Fibroblast of villous mesenchyme (primary cell): ENCODE measurements around the gene MPP1. TPM values are rescaled to one million over a fixed set of nuclear protein-coding genes. Genes with fewer than 3 reads are reported as not detected.

Experiments
- DNase-seq: peaks from one replicate; pipeline ENCODE4 v3.0.0-alpha.2; 2010; ENCODE audit warnings: low read depth
- H3K4me3 ChIP-seq: 2 replicates; pipeline ENCODE4 v1.5.1; 2011; ENCODE audit warnings: low read depth, mild to moderate bottlenecking, low read length
- CTCF ChIP-seq: IDR thresholded peaks from 2 replicates; pipeline ENCODE4 v1.5.1; 2012; ENCODE audit warnings: low read depth, mild to moderate bottlenecking, low read length; ENCODE audit not compliant: insufficient read depth
- total RNA-seq: library from RNA; depleted of rRNA; stranded (reverse); fragments of >200 nt; gene quantifications from 2 replicates; pipeline ENCODE4 v1.2.3, GENCODE V29; 2012

The MPP1 gene
- total RNA-seq, 1 donor = 11.7 TPM

- TF ChIP-seq CTCF = no peak
- H3K4me3 ChIP-seq = no peak overlapping the region
- peak; percentile 73 for DNase-seq
Measured at GRCh38 chrX:154738011-154738738, 67.1 kb downstream of the MPP1 start.

DNA sequence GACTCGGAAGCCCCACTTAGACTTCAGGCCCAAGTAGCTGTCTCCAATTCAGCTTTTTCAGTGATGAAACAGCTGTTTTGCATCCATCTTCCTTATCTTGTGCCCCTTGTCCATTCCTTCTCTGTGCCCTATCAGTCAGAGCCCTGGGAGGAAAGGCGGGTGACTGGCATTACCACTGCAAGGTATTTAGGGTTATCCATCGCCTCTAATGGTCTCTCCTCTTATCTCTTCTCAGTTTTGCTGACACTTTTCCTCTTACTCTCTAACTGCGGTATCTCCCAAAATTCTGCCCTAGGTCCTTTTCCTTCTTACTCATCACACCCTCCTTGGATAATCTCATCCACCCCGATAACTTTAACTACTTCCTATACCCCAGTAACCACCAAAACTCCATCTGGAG, 68.1 kb downstream of the MPP1 start:
- no peak overlapping the region for H3K4me3 ChIP-seq
- DNase-seq = no peak
- TF ChIP-seq CTCF = no peak

GRCh38 chrX:154735695-154736393, 69.4 kb downstream of the MPP1 start:
- peak; percentile 91 for DNase-seq
- no peak for TF ChIP-seq CTCF
- H3K4me3 ChIP-seq = no peak overlapping the region

DNA sequence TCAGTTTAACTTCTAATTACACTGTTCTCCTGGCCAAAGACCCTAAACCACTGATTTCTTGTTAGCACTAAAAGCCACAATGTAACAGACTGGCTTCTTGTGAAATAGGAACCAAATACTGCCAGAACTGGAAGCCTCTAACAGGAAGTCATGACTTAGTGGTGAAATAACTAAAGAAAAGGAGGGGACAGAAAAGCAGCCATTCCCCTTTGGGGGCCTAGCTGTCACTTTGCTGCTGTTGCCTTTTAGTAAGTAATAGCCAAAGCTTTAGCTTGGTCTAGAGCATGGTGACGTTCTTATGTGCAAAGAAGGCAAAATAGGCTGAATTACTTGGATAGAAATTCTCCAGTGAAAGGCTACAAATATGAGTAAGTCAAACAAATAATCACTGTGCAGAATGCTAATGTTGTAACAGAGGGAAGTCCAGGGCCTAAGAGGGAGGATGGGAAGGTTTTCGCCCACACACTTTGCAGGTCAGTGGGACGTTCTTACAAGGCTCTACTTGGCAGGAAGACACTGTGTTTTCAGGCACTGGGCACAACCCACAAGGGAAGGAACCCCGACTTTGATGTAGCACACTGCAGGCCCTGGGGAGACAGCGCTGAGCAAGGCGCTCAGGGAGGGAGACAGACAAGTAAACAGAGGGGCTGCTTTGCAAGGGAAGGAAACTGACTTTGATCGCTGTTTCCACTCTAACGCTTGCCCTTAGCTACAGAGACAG, 71.1 kb downstream of the MPP1 start:
- DNase-seq = peak; percentile 72
- TF ChIP-seq CTCF = no peak
- no peak overlapping the region for H3K4me3 ChIP-seq

GRCh38 chrX:154733066-154733425, 72.2 kb downstream of the MPP1 start:
- TF ChIP-seq CTCF = no peak
- H3K4me3 ChIP-seq = no peak overlapping the region

GRCh38 chrX:154732421-154733065, 72.7 kb downstream of the MPP1 start:
- DNase-seq = peak; percentile 59
- no peak overlapping the region for H3K4me3 ChIP-seq
- TF ChIP-seq CTCF = no peak

More at GRCh38 chrX:154733066-154733425, 72.2 kb downstream of the MPP1 start:
- no peak for DNase-seq
